ENCODE measurements around the gene PLA1A.

DNA sequence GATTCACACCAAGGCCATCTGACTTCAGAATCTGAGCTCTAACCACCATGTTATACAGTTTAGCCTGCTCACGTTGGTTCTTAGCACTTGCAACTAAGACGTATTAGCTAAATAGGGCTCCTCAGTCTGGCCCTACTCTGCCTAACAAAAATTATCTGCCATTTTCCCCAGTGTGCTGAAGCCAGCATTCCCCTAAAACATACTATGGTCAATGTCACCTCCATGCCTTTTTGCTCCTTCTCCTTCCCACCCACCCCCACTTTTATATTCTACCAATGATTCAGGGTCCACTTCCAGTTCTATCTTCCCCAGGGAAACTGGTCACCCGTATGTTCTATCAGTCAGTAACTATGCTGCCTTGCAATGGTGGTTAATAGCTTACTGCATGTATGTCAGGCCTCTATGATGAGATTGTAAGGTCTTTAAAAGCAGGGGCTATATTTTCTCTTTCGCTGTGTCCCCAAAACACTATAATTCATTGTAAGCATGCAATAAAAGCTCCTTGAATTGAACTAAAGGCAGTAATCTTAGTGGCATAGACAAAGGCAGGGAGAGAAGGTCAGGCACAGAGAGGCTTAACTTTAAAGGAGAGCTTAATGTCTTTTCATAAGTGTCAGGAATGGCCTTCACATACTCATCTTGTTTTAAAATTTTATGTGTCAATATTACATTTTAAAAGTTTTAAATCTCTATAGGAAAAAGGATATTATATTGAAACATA lies 39.4 kb downstream of the PLA1A start:
- TF ChIP-seq, protein P1, sequence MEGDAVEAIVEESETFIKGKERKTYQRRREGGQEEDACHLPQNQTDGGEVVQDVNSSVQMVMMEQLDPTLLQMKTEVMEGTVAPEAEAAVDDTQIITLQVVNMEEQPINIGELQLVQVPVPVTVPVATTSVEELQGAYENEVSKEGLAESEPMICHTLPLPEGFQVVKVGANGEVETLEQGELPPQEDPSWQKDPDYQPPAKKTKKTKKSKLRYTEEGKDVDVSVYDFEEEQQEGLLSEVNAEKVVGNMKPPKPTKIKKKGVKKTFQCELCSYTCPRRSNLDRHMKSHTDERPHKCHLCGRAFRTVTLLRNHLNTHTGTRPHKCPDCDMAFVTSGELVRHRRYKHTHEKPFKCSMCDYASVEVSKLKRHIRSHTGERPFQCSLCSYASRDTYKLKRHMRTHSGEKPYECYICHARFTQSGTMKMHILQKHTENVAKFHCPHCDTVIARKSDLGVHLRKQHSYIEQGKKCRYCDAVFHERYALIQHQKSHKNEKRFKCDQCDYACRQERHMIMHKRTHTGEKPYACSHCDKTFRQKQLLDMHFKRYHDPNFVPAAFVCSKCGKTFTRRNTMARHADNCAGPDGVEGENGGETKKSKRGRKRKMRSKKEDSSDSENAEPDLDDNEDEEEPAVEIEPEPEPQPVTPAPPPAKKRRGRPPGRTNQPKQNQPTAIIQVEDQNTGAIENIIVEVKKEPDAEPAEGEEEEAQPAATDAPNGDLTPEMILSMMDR (IDR thresholded peaks at IDR 0.05), result no peak
- no peak for TF ChIP-seq EZH2 (IDR thresholded peaks at IDR 0.05; ENCODE audit: borderline replicate concordance, insufficient read depth, low read depth, low read length, poor library complexity, severe bottlenecking)
